GM18520 (cell line): ENCODE measurements around the gene WDR6.

Experiments
- ATAC-seq: cut with Tn5 transposase; IDR thresholded peaks from one replicate; pipeline ENCODE4 v1.9.1; 2021; ENCODE audit not compliant: unreplicated experiment

Gene WDR6

GRCh38 chr3:49015072-49015471, 7.9 kb downstream of the WDR6 start:
- ATAC-seq, result no peak

- no peak for ATAC-seq
These were observed 8.6 kb downstream of the WDR6 start for GRCh38 chr3:49015765-49016164.

DNA sequence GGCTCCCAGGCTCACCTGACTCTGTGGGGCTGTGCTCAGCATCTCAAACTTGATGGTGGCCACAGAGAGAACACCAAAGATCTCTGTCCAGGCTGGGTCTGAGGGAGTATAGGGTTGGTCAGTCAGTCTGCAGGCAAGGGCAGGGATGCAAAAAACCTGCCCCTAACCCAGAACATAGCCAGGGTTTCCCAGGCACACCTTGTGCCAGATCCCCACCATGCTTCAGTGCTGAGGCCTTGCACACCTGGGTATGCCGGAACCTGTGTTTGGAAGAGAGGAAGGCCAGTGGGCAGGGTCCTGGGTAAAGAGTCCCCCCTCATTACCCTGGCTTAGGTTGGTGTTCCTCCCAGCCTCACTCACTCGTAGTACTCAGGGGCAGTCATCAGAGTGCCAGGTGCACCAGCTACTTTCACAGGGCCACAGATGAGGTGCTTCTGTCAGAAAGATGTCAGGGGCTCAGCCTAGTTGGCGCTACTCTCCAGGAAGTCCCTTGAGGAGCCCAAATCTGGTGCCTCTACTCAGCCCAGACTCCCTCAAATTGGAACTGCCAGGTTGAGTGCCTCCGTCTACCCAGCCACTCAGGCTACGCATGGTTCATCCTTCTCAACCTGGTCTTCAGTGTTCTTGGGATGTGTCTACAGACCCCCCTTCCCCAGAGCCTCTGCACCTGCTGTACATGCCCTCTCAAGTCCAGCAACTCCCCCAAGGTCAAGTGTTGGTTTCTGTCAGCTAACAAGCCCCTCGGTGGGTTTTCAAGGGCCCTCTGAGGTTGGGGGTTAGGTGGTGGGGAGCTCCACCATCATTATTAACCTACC, 9.4 kb downstream of the WDR6 start:
- no peak for ATAC-seq

- ATAC-seq, result no peak
These were observed 10.2 kb downstream of the WDR6 start for GRCh38 chr3:49017229-49017970.

DNA sequence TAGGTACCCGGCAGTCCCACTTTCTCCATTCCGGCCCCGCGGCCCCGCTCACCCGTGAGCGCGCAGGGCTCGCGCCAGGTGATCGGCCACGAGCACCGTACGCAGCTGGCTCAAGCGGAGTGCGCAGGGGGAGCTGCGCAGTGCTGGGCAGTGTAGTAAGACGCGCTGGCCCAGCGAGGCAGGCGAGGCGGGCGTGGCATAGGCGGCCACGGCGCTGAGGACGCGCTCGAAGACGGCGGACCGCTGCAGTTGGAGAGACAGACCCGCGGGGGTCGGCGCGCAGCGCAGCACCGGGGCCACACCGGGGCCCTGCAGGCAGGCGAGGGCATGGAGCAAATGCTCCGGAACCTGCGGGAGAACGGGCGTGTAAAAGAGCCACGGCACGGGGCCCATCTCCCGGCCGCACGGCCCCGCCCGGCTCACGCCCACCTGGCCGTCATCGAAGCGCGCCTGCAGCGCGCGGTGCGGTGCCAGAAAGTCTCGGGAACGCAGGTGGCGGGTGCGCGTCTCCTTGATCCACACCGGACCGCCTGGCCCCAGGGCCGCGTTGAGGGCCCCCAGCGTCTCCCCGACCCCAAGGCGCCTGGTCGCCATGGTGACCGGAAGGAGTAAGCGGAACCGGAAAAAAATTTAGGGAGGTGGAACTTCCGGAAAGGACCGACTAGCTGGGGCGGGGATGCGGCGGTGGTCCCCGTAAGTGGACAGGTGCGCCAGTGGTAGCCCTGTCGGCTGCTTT, 10.9 kb downstream of the WDR6 start, which contains the start of gene DALRD3:
TSS of gene DALRD3 (minus strand) at position 610 of the 736 bp plus-strand sequence. CDS start at position 594, 16 bp downstream.
- ATAC-seq, result no peak

DNA sequence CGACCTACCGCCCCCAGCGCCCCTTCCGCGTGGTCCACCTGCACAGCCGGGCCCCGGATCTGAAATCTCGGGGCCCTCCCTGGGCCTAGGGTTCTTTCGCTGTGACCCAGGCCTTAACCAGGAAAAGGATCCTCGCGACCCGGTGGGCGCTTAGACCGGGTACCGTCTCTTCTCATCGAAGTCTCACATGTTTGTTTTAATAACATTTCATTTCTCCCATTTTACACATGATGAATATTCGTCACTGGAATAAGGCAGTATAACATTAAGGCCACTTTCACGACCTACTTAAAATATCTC, 11.5 kb downstream of the WDR6 start:
- no peak for ATAC-seq

- no peak for ATAC-seq
These were observed 12.7 kb downstream of the WDR6 start for GRCh38 chr3:49019941-49020329.

DNA sequence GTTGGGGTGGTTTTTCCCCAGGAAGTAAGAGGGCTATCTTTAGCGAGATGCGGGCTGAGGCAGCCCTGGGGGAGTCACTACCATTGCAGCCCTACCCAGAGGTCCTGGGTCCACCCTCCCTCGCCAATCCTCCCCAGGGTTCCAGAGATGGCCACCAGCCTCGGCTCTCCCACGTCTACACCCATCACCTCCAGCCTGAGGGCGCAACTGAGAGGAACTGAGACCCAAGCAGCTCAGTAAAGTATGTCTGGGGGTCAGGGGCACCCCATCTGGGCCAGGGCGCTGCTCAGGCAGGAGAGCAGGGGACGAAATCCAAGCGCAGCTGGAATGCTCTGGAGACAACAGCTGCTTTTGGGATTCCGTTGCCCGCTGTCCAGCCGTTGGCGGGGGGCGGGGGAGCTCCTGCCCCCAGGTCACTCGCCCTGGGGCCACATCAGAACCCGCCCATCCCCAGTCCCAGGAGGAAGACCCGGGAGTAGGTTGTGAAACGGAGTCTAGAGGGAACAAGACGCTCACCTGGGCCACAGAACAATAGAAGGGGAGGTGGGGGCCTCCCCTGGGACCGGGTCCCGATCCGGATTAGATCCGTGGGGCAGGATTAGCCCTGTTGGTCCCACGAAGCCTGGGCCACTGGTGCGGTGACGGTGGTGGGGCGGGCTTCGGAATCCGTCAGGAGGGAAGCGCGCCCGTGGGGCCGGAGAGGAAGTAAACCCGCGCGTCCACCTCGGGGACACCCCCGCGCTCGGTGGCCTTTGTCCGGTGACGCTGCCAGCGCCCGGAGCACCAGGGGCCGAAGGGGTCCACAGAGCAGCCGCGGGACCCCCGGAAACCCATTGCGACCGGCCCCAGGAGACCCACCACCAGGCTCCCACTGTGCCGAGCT, 13.4 kb downstream of the WDR6 start:
- no peak for ATAC-seq

GRCh38 chr3:49021213-49021812, 14.1 kb downstream of the WDR6 start:
- peak; percentile 39 for ATAC-seq

DNA sequence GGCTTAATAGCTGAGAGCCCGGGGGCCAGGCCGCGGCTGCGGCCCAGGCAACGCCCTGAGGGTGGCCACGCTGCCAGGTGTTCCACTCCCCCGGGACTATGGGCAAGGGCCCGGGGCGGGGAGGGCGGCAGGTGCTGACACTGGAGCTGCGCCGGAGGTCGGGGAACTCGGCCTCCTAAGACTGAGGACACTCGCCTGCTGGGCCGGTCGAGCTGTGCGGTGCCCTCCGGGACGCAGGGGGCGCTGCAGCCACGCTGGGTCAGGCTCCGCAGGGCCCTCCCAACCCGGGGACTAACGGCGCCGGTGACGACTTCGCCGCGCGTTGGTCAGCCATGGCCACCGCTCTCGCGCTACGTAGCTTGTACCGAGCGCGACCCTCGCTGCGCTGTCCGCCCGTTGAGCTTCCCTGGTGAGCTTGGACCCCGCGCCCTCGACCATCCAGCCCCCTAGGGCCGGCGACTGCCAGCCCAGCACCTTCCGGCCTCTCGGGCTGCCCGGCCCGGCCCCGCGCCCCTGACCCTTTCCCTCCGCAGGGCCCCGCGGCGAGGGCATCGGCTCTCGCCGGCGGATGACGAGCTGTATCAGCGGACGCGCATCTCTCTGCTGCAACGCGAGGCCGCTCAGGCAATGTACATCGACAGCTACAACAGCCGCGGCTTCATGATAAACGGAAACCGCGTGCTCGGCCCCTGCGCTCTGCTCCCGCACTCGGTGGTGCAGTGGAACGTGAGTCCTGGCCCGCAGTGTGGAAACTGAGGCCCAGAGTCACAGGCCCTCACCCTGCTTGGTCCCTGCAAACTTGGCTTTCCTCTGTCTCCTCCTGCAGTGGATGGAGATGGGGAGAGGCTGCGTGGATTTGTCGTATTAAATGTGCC, 14.9 kb downstream of the WDR6 start, which contains the start of gene NDUFAF3:
TSS of gene NDUFAF3 (plus strand) at position 309 of the 875 bp plus-strand sequence. CDS start at position 333, 24 bp downstream.
- ATAC-seq, result peak; percentile 44

GRCh38 chr3:49022688-49023171, 15.5 kb downstream of the WDR6 start:
- no peak for ATAC-seq

DNA sequence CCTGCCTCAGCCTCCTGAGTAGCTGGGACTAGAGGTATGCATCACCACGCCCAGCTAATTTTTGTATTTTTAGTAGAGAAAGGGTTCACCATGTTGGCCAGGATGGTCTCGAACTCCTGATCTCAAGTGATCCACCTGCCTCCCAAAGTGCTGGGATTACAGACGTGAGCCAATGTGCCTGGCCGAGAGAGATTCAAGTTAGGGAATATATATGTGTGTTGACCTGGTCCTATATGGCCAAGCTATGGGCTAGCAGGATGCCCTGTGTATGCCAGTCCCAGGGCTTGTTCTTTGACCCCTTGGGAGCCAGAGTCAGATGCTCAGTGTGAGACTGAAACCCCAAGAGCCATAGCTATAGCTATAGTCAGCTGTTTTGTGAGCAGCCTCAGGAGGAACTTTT, 16.6 kb downstream of the WDR6 start:
- ATAC-seq, result no peak

DNA sequence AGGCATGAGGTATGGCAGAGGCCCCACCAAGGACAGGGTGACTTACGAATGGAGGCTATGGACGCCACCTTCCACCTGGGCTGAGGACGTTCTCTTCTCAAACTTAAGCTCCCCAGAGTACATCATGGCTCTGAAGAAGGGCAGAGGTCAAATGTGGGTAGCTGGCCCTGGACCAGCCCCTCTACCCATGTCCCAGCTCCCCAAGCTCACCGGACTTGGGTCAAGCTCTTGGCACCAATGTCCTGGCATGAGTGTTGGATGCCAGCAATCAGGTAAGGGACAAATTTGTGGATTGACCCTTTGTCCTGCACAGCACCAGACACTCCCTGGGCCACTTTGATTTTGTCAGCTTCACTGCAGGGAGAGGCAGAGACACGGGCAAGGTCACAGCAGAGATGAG, 17.3 kb downstream of the WDR6 start:
- ATAC-seq, result no peak

GRCh38 chr3:49025005-49025792, 18.0 kb downstream of the WDR6 start:
- no peak for ATAC-seq

DNA sequence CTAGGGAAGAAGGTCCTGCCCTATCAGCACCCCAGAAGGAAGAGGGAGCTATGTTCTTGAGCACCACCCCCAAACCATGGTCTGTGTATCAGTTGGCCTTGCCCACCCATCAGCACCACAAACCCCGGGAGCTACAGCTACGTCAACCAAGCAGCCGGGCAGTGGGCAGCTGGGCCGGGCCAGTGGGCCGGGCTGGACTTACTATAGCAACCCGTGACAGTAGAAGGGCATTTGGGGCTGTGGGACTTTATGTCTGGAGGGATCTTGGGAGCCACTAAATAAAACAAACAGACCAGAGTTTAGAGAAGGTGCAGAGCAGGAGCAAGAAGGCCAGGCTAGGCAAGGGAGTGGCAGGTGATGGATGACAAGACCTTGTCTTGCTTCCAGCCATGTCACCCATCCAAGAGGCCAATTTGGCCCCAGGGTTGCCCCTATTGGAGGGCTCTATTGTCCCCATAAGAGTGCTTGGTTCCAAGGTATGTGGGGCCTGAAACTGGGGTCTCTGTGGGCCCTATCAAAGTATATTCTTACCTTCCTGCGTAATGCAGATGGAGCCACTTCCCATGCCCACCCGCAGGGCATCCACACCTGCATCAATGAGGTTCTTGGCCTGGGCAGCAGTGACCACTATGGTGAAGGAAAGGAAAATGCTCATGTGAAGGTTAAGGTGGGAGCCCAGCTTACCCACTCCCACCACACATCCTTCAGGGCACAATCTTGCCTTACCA, 18.8 kb downstream of the WDR6 start:
- no peak for ATAC-seq

DNA sequence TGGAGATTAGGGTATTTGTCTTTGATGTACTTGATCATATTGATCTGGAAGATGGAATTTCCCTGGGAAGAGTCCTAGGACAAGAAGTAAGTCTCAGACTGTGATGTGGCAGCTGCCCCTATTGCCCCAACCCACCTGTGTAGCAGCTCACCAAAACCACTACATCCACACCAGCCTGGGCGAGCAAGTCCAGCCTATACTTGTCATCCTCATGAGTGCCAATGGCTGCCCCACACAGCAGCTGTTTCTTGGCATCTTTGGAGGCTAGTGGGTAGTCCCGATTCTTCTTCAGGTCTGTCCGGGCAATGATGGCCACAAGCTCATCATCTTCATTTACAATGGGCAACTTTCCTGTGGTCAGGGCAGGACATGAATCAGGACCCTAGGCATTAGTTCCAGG, 19.3 kb downstream of the WDR6 start:
- no peak for ATAC-seq

GRCh38 chr3:49027634-49028033, 20.4 kb downstream of the WDR6 start:
- no peak for ATAC-seq

- no peak for ATAC-seq
These were observed 21.1 kb downstream of the WDR6 start for GRCh38 chr3:49028298-49028672.
